A549 (cell line): ENCODE data around the gene CDA. TPM values are rescaled to one million over a fixed set of nuclear protein-coding genes. Genes with fewer than 3 reads are reported as not detected.

Source experiments
- ATAC-seq, 2 experiments: fragments of 200-7000 bp in 1 of 2; fragments of >200 bp in 1 of 2; cut with Nextera tagmentation in 1 of 2; cut with Tn5 transposase in 1 of 2; 3 replicates each; pipeline versions ENCODE4 v1.8.0 to v1.9.1; 2018 to 2020; ENCODE audit warnings: mild to moderate bottlenecking in 1 of 2, moderate library complexity in 1 of 2
- CTCF ChIA-PET: fragments of 300-600 bp; sonication (Branson Sonifier 250); formaldehyde crosslinking; extraction: SDS; loops from one replicate; lab custom pipeline; 2021; ENCODE audit warnings: antibody characterized with exemption, inconsistent platforms; lab: Yijun Ruan, JAX
- POLR2A ChIA-PET: fragments of 350-600 bp; formaldehyde crosslinking; extraction: SDS; loops from one replicate; lab custom pipeline; 2021; ENCODE audit warnings: antibody characterized with exemption, inconsistent platforms; lab: Yijun Ruan, JAX
- DNase-seq, 2 experiments: peaks; one replicate each; pipeline versions ENCODE4 v3.0.0 to v3.0.0-alpha.2; 2011 to 2016; ENCODE audit warnings: low read depth in 1 of 2, low spot score in 1 of 2
- FAIRE-seq: peaks from 2 replicates; lab custom pipeline; 2011; peaks lifted over from hg19 to GRCh38; lab: Jason Lieb, UNC
- H3K27ac ChIP-seq, 2 experiments: fragments of >200 bp; sonication (Bioruptor Twin); formaldehyde crosslinking; 3 replicates each; pipeline ENCODE4 v1.5.1; 2016 to 2017
- H3K4me1 ChIP-seq: fragments of >200 bp; sonication (Bioruptor Twin); formaldehyde crosslinking; 3 replicates; pipeline ENCODE4 v1.6.1; 2016
- H3K4me2 ChIP-seq: fragments of >200 bp; sonication (Bioruptor Twin); formaldehyde crosslinking; 3 replicates; pipeline ENCODE4 v1.6.1; 2016
- H3K4me3 ChIP-seq: fragments of >200 bp; sonication (Bioruptor Twin); formaldehyde crosslinking; 3 replicates; pipeline ENCODE4 v1.5.1; 2016
- H3K9me3 ChIP-seq: fragments of >200 bp; sonication (Bioruptor Twin); formaldehyde crosslinking; 3 replicates; pipeline ENCODE4 v1.6.1; 2016
- ATOH8 ChIP-seq: fragments of 250-450 bp; sonication (Bioruptor Pico); IDR thresholded peaks from 2 replicates; pipeline ENCODE4 v1.5.0; 2020; ENCODE audit warnings: low read depth, mild to moderate bottlenecking, moderate library complexity
- CHD2 ChIP-seq: fragments of 150-350 bp; IDR thresholded peaks from 2 replicates; pipeline ENCODE4 v1.6.1; 2014; ENCODE audit warnings: low read length; ENCODE audit not compliant: partially characterized antibody
- CHD4 ChIP-seq: fragments of 200-600 bp; sonication (generic); IDR thresholded peaks from 2 replicates; pipeline ENCODE4 v1.6.1; 2016; ENCODE audit warnings: antibody characterized with exemption, mild to moderate bottlenecking, borderline replicate concordance
- E2F6 ChIP-seq: IDR thresholded peaks from 2 replicates; pipeline ENCODE4 v1.6.1; 2012; ENCODE audit warnings: low read depth, borderline replicate concordance
- EHF ChIP-seq: fragments of 250-450 bp; sonication (Bioruptor Pico); IDR thresholded peaks from 2 replicates; pipeline ENCODE4 v1.5.0; 2020; ENCODE audit warnings: mild to moderate bottlenecking
- EHMT2 ChIP-seq: fragments of 200-600 bp; sonication (generic); IDR thresholded peaks from 2 replicates; pipeline ENCODE4 v1.6.1; 2016; ENCODE audit warnings: antibody characterized with exemption, low read depth, mild to moderate bottlenecking, moderate library complexity
- EP300 ChIP-seq, 2 experiments: fragments of >200 bp; sonication (Bioruptor Twin); formaldehyde crosslinking; IDR thresholded peaks; 2 replicates in 1 of 2; 3 replicates in 1 of 2; pipeline ENCODE4 v1.6.1; 2016 to 2017
- ESRRA ChIP-seq: fragments of 150-350 bp; IDR thresholded peaks from 2 replicates; pipeline ENCODE4 v1.6.1; 2014; ENCODE audit warnings: mild to moderate bottlenecking, low read length, borderline replicate concordance
- FOXS1 ChIP-seq: fragments of 250-450 bp; sonication (Bioruptor Pico); IDR thresholded peaks from 2 replicates; pipeline ENCODE4 v1.5.0; 2020; ENCODE audit warnings: mild to moderate bottlenecking, moderate library complexity
- HOXB13 ChIP-seq: fragments of 250-450 bp; sonication (Bioruptor Pico); IDR thresholded peaks from 2 replicates; pipeline ENCODE4 v1.5.0; 2020; ENCODE audit warnings: low read depth, mild to moderate bottlenecking, moderate library complexity
- HOXB5 ChIP-seq: fragments of 250-450 bp; sonication (Bioruptor Pico); IDR thresholded peaks from 2 replicates; pipeline ENCODE4 v1.5.0; 2020; ENCODE audit warnings: mild to moderate bottlenecking, moderate library complexity
- JUN ChIP-seq, 2 experiments: fragments of >200 bp; sonication (Bioruptor Twin); formaldehyde crosslinking; IDR thresholded peaks; 2 replicates in 1 of 2; 3 replicates in 1 of 2; pipeline ENCODE4 v1.6.1; 2016 to 2017
- JUNB ChIP-seq: fragments of >200 bp; sonication (Bioruptor Twin); formaldehyde crosslinking; IDR thresholded peaks from 2 replicates; pipeline ENCODE4 v1.6.1; 2016
- KDM1A ChIP-seq: fragments of 200-600 bp; sonication (generic); IDR thresholded peaks from 2 replicates; pipeline ENCODE4 v1.6.1; 2016; ENCODE audit warnings: low read depth, mild to moderate bottlenecking
- MYC ChIP-seq: IDR thresholded peaks from 2 replicates; pipeline ENCODE4 v1.6.1; 2012; ENCODE audit warnings: mild to moderate bottlenecking, inconsistent platforms, low read length, improper control_type of control experiment, borderline replicate concordance
- NPAS2 ChIP-seq: fragments of 250-450 bp; sonication (Bioruptor Pico); IDR thresholded peaks from 2 replicates; pipeline ENCODE4 v1.8.0; 2022; ENCODE audit warnings: mild to moderate bottlenecking, moderate library complexity, borderline replicate concordance
- POLR2A ChIP-seq: IDR thresholded peaks from 2 replicates; pipeline ENCODE4 v1.6.1; 2012; ENCODE audit warnings: mild to moderate bottlenecking, low read length
- POLR2AphosphoS2 ChIP-seq: conservative IDR thresholded peaks from 2 replicates; pipeline ENCODE4 v1.6.1; 2012; ENCODE audit warnings: low read length, improper control_type of control experiment, inconsistent platforms
- RCOR1 ChIP-seq: fragments of 150-350 bp; IDR thresholded peaks from 2 replicates; pipeline ENCODE4 v1.6.1; 2014; ENCODE audit warnings: antibody characterized with exemption, low read length, low read depth
- RNF2 ChIP-seq: fragments of 200-600 bp; sonication (generic); IDR thresholded peaks from 2 replicates; pipeline ENCODE4 v1.6.1; 2016; ENCODE audit warnings: low read depth, mild to moderate bottlenecking, antibody characterized with exemption, moderate library complexity, borderline replicate concordance
- SMC3 ChIP-seq: fragments of >200 bp; sonication (Bioruptor Twin); formaldehyde crosslinking; IDR thresholded peaks from 3 replicates; pipeline ENCODE4 v1.6.1; 2018; ENCODE audit warnings: inconsistent platforms
- SREBF2 ChIP-seq: fragments of 450-650 bp; IDR thresholded peaks from 2 replicates; pipeline ENCODE4 v1.6.1; 2014; ENCODE audit warnings: mild to moderate bottlenecking, moderate library complexity
- TP53 ChIP-seq: fragments of 250-450 bp; sonication (Bioruptor Pico); IDR thresholded peaks from 2 replicates; pipeline ENCODE4 v1.5.0; 2021; ENCODE audit warnings: mild to moderate bottlenecking, moderate library complexity
- ZFP36 ChIP-seq: fragments of 450-650 bp; IDR thresholded peaks from 2 replicates; pipeline ENCODE4 v1.6.1; 2014; ENCODE audit warnings: borderline replicate concordance; ENCODE audit not compliant: partially characterized antibody
- WGBS: methylation state at CpG from one replicate; pipeline ENCODE4 v1.1.6; 2017; ENCODE audit errors: missing lambda C conversion rate; 5-methylcytosine and 5-hydroxymethylcytosine counted together
- polyA minus RNA-seq: library from RNA; depleted of rRNA, polyadenylated mRNA; stranded (reverse); fragments of >200 nt; gene quantifications from 2 replicates; pipeline ENCODE4 v1.2.3, GENCODE V29; 2011; rRNA and poly(A)+ RNA removed
- polyA plus RNA-seq, 4 experiments: library from polyadenylated mRNA; depleted of rRNA in 3 of 4; stranded (reverse); fragments of >200 nt; fragmentation: RNase III in 1 of 4; extraction: RNeasy Plus Mini Kit Qiagen cat#74134 plus additional on column Dnase treatment in 1 of 4; gene quantifications; 2 replicates in 3 of 4; 3 replicates in 1 of 4; pipeline ENCODE4 v1.2.3, GENCODE V29; 2011 to 2017
- TF ChIP-seq, protein P1 (sequence below): IDR thresholded peaks from 2 replicates; pipeline ENCODE4 v1.6.1; 2012
- TF ChIP-seq, protein P2 (sequence below): fragments of >200 bp; sonication (Bioruptor Twin); formaldehyde crosslinking; IDR thresholded peaks from 3 replicates; pipeline ENCODE4 v1.6.1; 2016
- TF ChIP-seq, protein P3 (sequence below): fragments of 150-350 bp; IDR thresholded peaks from 2 replicates; pipeline ENCODE4 v1.6.1; 2014; ENCODE audit warnings: low read depth, mild to moderate bottlenecking, low read length

CDA gene
- polyA plus RNA-seq (2011; rRNA removed) = 11.2 and 12.2 TPM in 2 replicates
- polyA plus RNA-seq (2012; cell fraction: cytosol; rRNA removed) = 24.0 and 25.0 TPM in 2 replicates
- polyA plus RNA-seq (2012; cell fraction: nucleus; rRNA removed) = 15.2 and 17.4 TPM in 2 replicates
- polyA plus RNA-seq (2017; fragmentation: RNase III; extraction: RNeasy Plus Mini Kit Qiagen cat#74134 plus additional on column Dnase treatment) = 35.6 to 48.7 TPM (median 44.6 TPM) in 3 replicates
- polyA minus RNA-seq = 18.8 and 24.3 TPM in 2 replicates

- peaks cover 47% of the 10 kb centered on the region for H3K4me1 ChIP-seq
- H3K9me3 ChIP-seq = no peaks in the 10 kb centered on the region
- ATAC-seq (peak; percentile 73 to 81), DNase-seq (peak; percentile 46 to 68), FAIRE-seq (no peak)
- no peak for TF ChIP-seq JUNB
- no peak for TF ChIP-seq RCOR1
- TF ChIP-seq, protein P1, sequence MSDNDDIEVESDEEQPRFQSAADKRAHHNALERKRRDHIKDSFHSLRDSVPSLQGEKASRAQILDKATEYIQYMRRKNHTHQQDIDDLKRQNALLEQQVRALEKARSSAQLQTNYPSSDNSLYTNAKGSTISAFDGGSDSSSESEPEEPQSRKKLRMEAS = peak; percentile 30; the same call in 1 of the 2 replicates
- no peak for TF ChIP-seq EHMT2
- no peak for TF ChIP-seq RNF2
- no peak for TF ChIP-seq EP300 (IDR thresholded peaks at IDR 0.05)
- H3K4me3 ChIP-seq = peak within 1 kb of the TSS; percentile 50
- peak within 1 kb of the TSS; percentile 84 to 92 for H3K27ac ChIP-seq
- CTCF ChIA-PET = interaction anchor here (0.6 to 6.3 kb wide), 8 partner anchors 8 to 643 kb away, joined by 3 to 38 read pairs (median 4); partner anchors contain the start of gene PINK1
- POLR2A ChIA-PET = interaction anchor here (0.7 to 1.7 kb wide), 2 partner anchors 25 to 53 kb away, joined by 4 to 12 read pairs; no protein-coding TSS in a partner anchor
- H3K4me2 ChIP-seq = peak within 1 kb of the TSS; percentile 98
- WGBS = 30% methylated on average over 4 of the region's 11 CpGs
Observed at GRCh38 chr1:20588634-20589225, at the start of gene CDA. CDA (plus strand) TSS chr1:20589097; CDS start chr1:20589130, 33 bp downstream.

GRCh38 chr1:20540281-20540680 lies 48.6 kb upstream of the CDA start:
- POLR2A ChIA-PET = no interaction called here
- H3K4me3 ChIP-seq = no peak overlapping the region
- WGBS = 90% methylated on average over 1 of the region's 1 CpG
- FAIRE-seq = no peak
- no peaks in the 10 kb centered on the region for H3K9me3 ChIP-seq
- no peak for ATAC-seq
- peaks cover 16% of the 10 kb centered on the region for H3K4me1 ChIP-seq
- CTCF ChIA-PET = no interaction called here
- DNase-seq = no peak
- TF ChIP-seq MYC (no peak), ATOH8 (CRISPR knock-in tag) (no peak), E2F6 (no peak), HOXB5 (CRISPR knock-in tag) (no peak), CHD2 (no peak), KDM1A (no peak), POLR2A (no peak), ZFP36 (no peak), ESRRA (no peak), EP300 (IDR thresholded peaks at IDR 0.05) (no peak), SREBF2 (no peak), RCOR1 (no peak), FOXS1 (no peak), CHD4 (no peak)
- TF ChIP-seq, protein P2, sequence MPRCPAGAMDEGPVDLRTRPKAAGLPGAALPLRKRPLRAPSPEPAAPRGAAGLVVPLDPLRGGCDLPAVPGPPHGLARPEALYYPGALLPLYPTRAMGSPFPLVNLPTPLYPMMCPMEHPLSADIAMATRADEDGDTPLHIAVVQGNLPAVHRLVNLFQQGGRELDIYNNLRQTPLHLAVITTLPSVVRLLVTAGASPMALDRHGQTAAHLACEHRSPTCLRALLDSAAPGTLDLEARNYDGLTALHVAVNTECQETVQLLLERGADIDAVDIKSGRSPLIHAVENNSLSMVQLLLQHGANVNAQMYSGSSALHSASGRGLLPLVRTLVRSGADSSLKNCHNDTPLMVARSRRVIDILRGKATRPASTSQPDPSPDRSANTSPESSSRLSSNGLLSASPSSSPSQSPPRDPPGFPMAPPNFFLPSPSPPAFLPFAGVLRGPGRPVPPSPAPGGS = no peak
- H3K4me2 ChIP-seq = no peak overlapping the region
- H3K27ac ChIP-seq = no peak overlapping the region

GRCh38 chr1:20546637-20547036 lies 42.3 kb upstream of the CDA start:
- no peak for TF ChIP-seq EHF (CRISPR knock-in tag)
- TF ChIP-seq HOXB13 = no peak
- TF ChIP-seq, protein P1 = no peak
- TF ChIP-seq POLR2AphosphoS2 = no peak
- TF ChIP-seq, protein P3, sequence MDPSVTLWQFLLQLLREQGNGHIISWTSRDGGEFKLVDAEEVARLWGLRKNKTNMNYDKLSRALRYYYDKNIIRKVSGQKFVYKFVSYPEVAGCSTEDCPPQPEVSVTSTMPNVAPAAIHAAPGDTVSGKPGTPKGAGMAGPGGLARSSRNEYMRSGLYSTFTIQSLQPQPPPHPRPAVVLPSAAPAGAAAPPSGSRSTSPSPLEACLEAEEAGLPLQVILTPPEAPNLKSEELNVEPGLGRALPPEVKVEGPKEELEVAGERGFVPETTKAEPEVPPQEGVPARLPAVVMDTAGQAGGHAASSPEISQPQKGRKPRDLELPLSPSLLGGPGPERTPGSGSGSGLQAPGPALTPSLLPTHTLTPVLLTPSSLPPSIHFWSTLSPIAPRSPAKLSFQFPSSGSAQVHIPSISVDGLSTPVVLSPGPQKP = no peak
- no peak for TF ChIP-seq SMC3
- no peak for TF ChIP-seq POLR2A
- TF ChIP-seq RCOR1 = no peak
- no peak for TF ChIP-seq JUN (IDR thresholded peaks at IDR 0.05)
- no peak for TF ChIP-seq EP300 (IDR thresholded peaks at IDR 0.05)
- TF ChIP-seq NPAS2 (CRISPR knock-in tag) = no peak
- no peak for TF ChIP-seq TP53 (CRISPR knock-in tag)
- Histone ChIP-seq H3K9me3 (no peaks in the 10 kb centered on the region), H3K4me1 (peaks cover 5% of the 10 kb centered on the region), H3K4me3 (no peak overlapping the region), H3K27ac (no peak overlapping the region), H3K4me2 (no peak overlapping the region)
- ATAC-seq (no peak), FAIRE-seq (no peak), DNase-seq (no peak)
- POLR2A ChIA-PET = no interaction called here
- CTCF ChIA-PET = no interaction called here
- 86% methylated on average over 3 of the region's 3 CpGs for WGBS
